Liver (tissue), 3 donors: ENCODE results near the gene TAL2.

Experiments
- CTCF ChIP-seq: fragments of 150-350 bp; IDR thresholded peaks from 2 replicates; pipeline ENCODE4 v1.5.1; 2017; ENCODE audit warnings: improper control_type of control experiment, low read depth, low read length; ENCODE audit not compliant: missing input control
- JUND ChIP-seq, 2 donors: IDR thresholded peaks; 2 replicates each; pipeline ENCODE4 v1.6.1; 2016; ENCODE audit warnings: antibody characterized with exemption in 2 of 2
- REST ChIP-seq: IDR thresholded peaks from 2 replicates; pipeline ENCODE4 v1.6.1; 2016; ENCODE audit warnings: antibody characterized with exemption, mild to moderate bottlenecking
- RXRA ChIP-seq, 2 donors: IDR thresholded peaks; 2 replicates each; pipeline ENCODE4 v1.6.1; 2017 to 2018; ENCODE audit warnings: antibody characterized with exemption in 2 of 2, mild to moderate bottlenecking in 1 of 2
- donor health status: healthy.
- donor health status: healthy.

GRCh38 chr9:105678781-105679180 is 16.5 kb downstream of the TAL2 start:
- TF ChIP-seq REST (no peak), CTCF (no peak), JUND (IDR thresholded peaks at IDR 0.05) (no peak), RXRA (IDR thresholded peaks at IDR 0.05) (no peak)
